Small intestine (tissue), 7 donors: ENCODE measurements around the gene GRB2. TPM values are rescaled to one million over a fixed set of nuclear protein-coding genes. Genes with fewer than 3 reads are reported as not detected.

Experiments used
- DNase-seq, 2 donors: peaks; one replicate each; pipeline versions ENCODE4 v3.0.0 to v3.0.0-alpha.2; 2013
- FAIRE-seq: peaks from 2 replicates; lab custom pipeline; 2012; peaks lifted over from hg19 to GRCh38; lab: Jason Lieb, UNC
- H3K27ac ChIP-seq, 3 donors: one replicate each; pipeline ENCODE4 v1.5.1; 2013; ENCODE audit warnings: low read length in 2 of 3, mild to moderate bottlenecking in 2 of 3, control low read depth in 1 of 3, inconsistent platforms in 1 of 3, low read depth in 1 of 3, moderate library complexity in 1 of 3
- H3K27me3 ChIP-seq, 3 donors: one replicate each; pipeline ENCODE4 v1.6.1; 2013; ENCODE audit warnings: low read length in 3 of 3, inconsistent platforms in 1 of 3; ENCODE audit not compliant: control insufficient read depth in 3 of 3, insufficient read depth in 3 of 3
- H3K36me3 ChIP-seq, 3 donors: one replicate each; pipeline ENCODE4 v1.6.1; 2013; ENCODE audit warnings: low read length in 3 of 3, inconsistent platforms in 1 of 3, low read depth in 1 of 3, mild to moderate bottlenecking in 1 of 3, moderate library complexity in 1 of 3; ENCODE audit not compliant: control insufficient read depth in 3 of 3, insufficient read depth in 2 of 3
- H3K4me1 ChIP-seq, 3 donors: one replicate each; pipeline ENCODE4 v1.6.1; 2013; ENCODE audit warnings: low read length in 2 of 3, inconsistent platforms in 1 of 3, low read depth in 1 of 3, mild to moderate bottlenecking in 1 of 3, moderate library complexity in 1 of 3; ENCODE audit not compliant: control insufficient read depth in 3 of 3, insufficient read depth in 2 of 3
- H3K4me3 ChIP-seq, 3 donors: one replicate each; pipeline ENCODE4 v1.5.1; 2013; ENCODE audit warnings: low read length in 3 of 3, control low read depth in 1 of 3, inconsistent platforms in 1 of 3, low read depth in 1 of 3, mild to moderate bottlenecking in 1 of 3, moderate library complexity in 1 of 3
- H3K9me3 ChIP-seq, 2 donors: one replicate each; pipeline ENCODE4 v1.6.1; 2013; ENCODE audit warnings: low read depth in 1 of 2, low read length in 1 of 2; ENCODE audit not compliant: control insufficient read depth in 2 of 2, insufficient read depth in 1 of 2
- WGBS, 3 donors: extraction: QIAGEN DNeasy Blood & Tissue Kit; methylation state at CpG; one replicate each; pipeline ENCODE4 v1.1.7; 2013; 5-methylcytosine and 5-hydroxymethylcytosine counted together
- polyA plus RNA-seq, 4 donors: library from polyadenylated mRNA; stranded (reverse) in 3 of 4; unstranded in 1 of 4; fragments of 200-250 nt in 3 of 4; fragments of 120-200 nt in 1 of 4; gene quantifications; one replicate each; pipeline versions ENCODE4 v1.2.1 to v1.2.3, GENCODE V29; 2013
- donor health status: healthy with polysubstance abuse.
- donor health status: control.
- donor health status: control.
- donor health status: Bipolar disorder and iron deficiency.
- donor health status: healthy.

Gene GRB2
- polyA plus RNA-seq, 4 donors, result 65.6 to 73.5 (median 68.0) TPM

- FAIRE-seq (no peak), DNase-seq (no peak)
- WGBS, 3 donors, result 76 to 86% (median 80%) methylated on average over 4 of the region's 4 CpGs
Measured at GRCh38 chr17:75410141-75410540, 4.7 kb upstream of the GRB2 start.

GRCh38 chr17:75407655-75408352 is 2.3 kb upstream of the GRB2 start:
- FAIRE-seq, result no peak

More at GRCh38 chr17:75410141-75410540, 4.7 kb upstream of the GRB2 start:
- Histone ChIP-seq H3K4me3 (no peak overlapping the region), H3K27me3 (no peaks in the 10 kb centered on the region), H3K4me1 (peaks cover 0 to 14% (median 2%) of the 10 kb centered on the region in 3 donors), H3K27ac (no peak overlapping the region), H3K36me3 (no peaks in the 10 kb centered on the region), H3K9me3 (no peaks in the 10 kb centered on the region)

GRCh38 chr17:75406222-75406615 is 741 bp upstream of the GRB2 start:
- FAIRE-seq (no peak), DNase-seq (peak in 1 of 2 donors; percentile 25)
- H3K4me3 ChIP-seq, result peak overlapping the region in 2 of 3 donors; percentile 27 to 49
- 5 to 8% (median 7%) methylated on average over 9 of the region's 9 CpGs for WGBS, 3 donors
- H3K4me1 ChIP-seq, result peaks cover 0 to 11% (median 2%) of the 10 kb centered on the region in 3 donors
- no peaks in the 10 kb centered on the region for H3K36me3 ChIP-seq
- peak overlapping the region in 1 of 3 donors; percentile 39 for H3K27ac ChIP-seq
- H3K27me3 ChIP-seq, result no peaks in the 10 kb centered on the region
- H3K9me3 ChIP-seq, result no peaks in the 10 kb centered on the region

More at GRCh38 chr17:75407655-75408352, 2.3 kb upstream of the GRB2 start:
- peaks cover 0 to 14% (median 2%) of the 10 kb centered on the region in 3 donors for H3K4me1 ChIP-seq
- no peak overlapping the region for H3K27ac ChIP-seq
- whole genome bisulfite sequencing, 3 donors, result 92 to 94% (median 92%) methylated on average over 2 of the region's 2 CpGs
- H3K4me3 ChIP-seq, result no peak overlapping the region
- H3K9me3 ChIP-seq, result no peaks in the 10 kb centered on the region
- no peaks in the 10 kb centered on the region for H3K27me3 ChIP-seq
- DNase-seq, result no peak
- H3K36me3 ChIP-seq, result no peaks in the 10 kb centered on the region

GRCh38 chr17:75404731-75405364 is 630 bp downstream of the GRB2 start:
- Histone ChIP-seq H3K36me3 (peaks cover 0 to 7% (median 0%) of the 10 kb centered on the region in 3 donors), H3K4me1 (peaks cover 0 to 11% (median 2%) of the 10 kb centered on the region in 3 donors), H3K4me3 (peak overlapping the region; percentile 95 to 100 (median 95)), H3K9me3 (no peaks in the 10 kb centered on the region), H3K27ac (peak overlapping the region; percentile 53 to 97 (median 85)), H3K27me3 (no peaks in the 10 kb centered on the region)
- DNase-seq, result peak; percentile 44 to 66
- WGBS, 3 donors, result 0 to 1% (median 1%) methylated on average over 35 to 37 of the region's 37 CpGs
- FAIRE-seq, result no peak

GRCh38 chr17:75404223-75404730 is 1.2 kb downstream of the GRB2 start:
- WGBS, 3 donors, result 0 to 1% (median 0%) methylated on average over 15 of the region's 15 CpGs
- Histone ChIP-seq H3K27ac (peak overlapping the region; percentile 53 to 97 (median 85)), H3K27me3 (no peaks in the 10 kb centered on the region), H3K4me1 (peaks cover 0 to 11% (median 2%) of the 10 kb centered on the region in 3 donors), H3K4me3 (peak overlapping the region; percentile 95 to 100 (median 95)), H3K9me3 (no peaks in the 10 kb centered on the region), H3K36me3 (peaks cover 0 to 7% (median 0%) of the 10 kb centered on the region in 3 donors)
- DNase-seq (peak; percentile 82 to 86), FAIRE-seq (no peak)

GRCh38 chr17:75403131-75403530 is 2.3 kb downstream of the GRB2 start:
- no peak overlapping the region for H3K4me3 ChIP-seq
- no peaks in the 10 kb centered on the region for H3K9me3 ChIP-seq
- WGBS, 3 donors, result 62 to 71% (median 63%) methylated on average over 5 of the region's 5 CpGs
- no peak for FAIRE-seq
- peaks cover 0 to 10% (median 0%) of the 10 kb centered on the region in 3 donors for H3K36me3 ChIP-seq
- no peak overlapping the region for H3K27ac ChIP-seq
- H3K27me3 ChIP-seq, result no peaks in the 10 kb centered on the region
- H3K4me1 ChIP-seq, result peaks cover 0 to 11% (median 2%) of the 10 kb centered on the region in 3 donors
- DNase-seq, result no peak

- H3K9me3 ChIP-seq, result no peaks in the 10 kb centered on the region
- no peaks in the 10 kb centered on the region for H3K27me3 ChIP-seq
- peaks cover 0 to 11% (median 2%) of the 10 kb centered on the region in 3 donors for H3K4me1 ChIP-seq
- WGBS, 3 donors, result 65 to 92% (median 74%) methylated on average over 2 of the region's 2 CpGs
- H3K36me3 ChIP-seq, result peaks cover 0 to 10% (median 0%) of the 10 kb centered on the region in 3 donors
- H3K4me3 ChIP-seq, result no peak overlapping the region
- H3K27ac ChIP-seq, result no peak overlapping the region
- no peak for DNase-seq
- no peak for FAIRE-seq
Measured at GRCh38 chr17:75402026-75402425, 3.5 kb downstream of the GRB2 start.

GRCh38 chr17:75400326-75400939 is 5.0 kb downstream of the GRB2 start:
- Histone ChIP-seq H3K4me3 (no peak overlapping the region), H3K36me3 (peaks cover 0 to 10% (median 0%) of the 10 kb centered on the region in 3 donors), H3K27ac (no peak overlapping the region), H3K27me3 (no peaks in the 10 kb centered on the region), H3K4me1 (peaks cover 0 to 6% (median 0%) of the 10 kb centered on the region in 3 donors), H3K9me3 (no peaks in the 10 kb centered on the region)
- WGBS, 3 donors, result 89 to 94% (median 92%) methylated on average over 8 of the region's 8 CpGs
- FAIRE-seq, result no peak
- no peak for DNase-seq
